Adrenal gland (tissue), 12 donors: ENCODE measurements around the gene GLI2. TPM values are rescaled to one million over a fixed set of nuclear protein-coding genes. Genes with fewer than 3 reads are reported as not detected.

Source experiments
- DNase-seq, 7 donors: peaks; one replicate each; pipeline ENCODE4 v3.0.0-alpha.2; 2019 to 2020
- H3K27ac ChIP-seq, 5 donors: fragments of 200-600 bp; sonication (generic) in 4 of 5; 1 replicate in 3 of 5; 2 replicates in 2 of 5; pipeline versions ENCODE4 v1.5.1 to v1.8.0; 2016 to 2020; ENCODE audit warnings: mild to moderate bottlenecking in 1 of 5
- H3K27me3 ChIP-seq: fragments of 200-600 bp; 2 replicates; pipeline ENCODE4 v1.8.0; 2021
- H3K36me3 ChIP-seq, 2 donors: fragments of 200-600 bp; replicated peaks in 1 of 2; 1 replicate in 1 of 2; 2 replicates in 1 of 2; pipeline versions ENCODE4 v1.5.1 to v1.8.0; 2018 to 2022
- H3K4me1 ChIP-seq, 2 donors: fragments of 200-600 bp; replicated peaks in 1 of 2; 1 replicate in 1 of 2; 2 replicates in 1 of 2; pipeline versions ENCODE4 v1.5.1 to v1.8.0; 2018 to 2021
- H3K4me3 ChIP-seq, 4 donors: fragments of 200-600 bp; sonication (generic) in 3 of 4; one replicate each; pipeline ENCODE4 v1.5.1; 2016 to 2018
- H3K9me3 ChIP-seq, 3 donors: fragments of 200-600 bp; sonication (generic) in 1 of 3; replicated peaks in 1 of 3; 1 replicate in 2 of 3; 2 replicates in 1 of 3; pipeline versions ENCODE4 v1.5.1 to v1.8.0; 2016 to 2021
- CTCF ChIP-seq, 6 experiments: fragments of 450-650 bp in 4 of 6; fragments of 200-600 bp in 2 of 6; sonication (generic) in 1 of 6; IDR thresholded peaks; 1 replicate in 5 of 6; 2 replicates in 1 of 6; pipeline versions ENCODE4 v1.5.1 to v1.8.0; 2016 to 2021; ENCODE audit warnings: antibody characterized with exemption in 6 of 6, mild to moderate bottlenecking in 2 of 6, moderate library complexity in 1 of 6
- POLR2A ChIP-seq, 2 donors: fragments of 450-650 bp; IDR thresholded peaks; one replicate each; pipeline ENCODE4 v1.6.1; 2017; ENCODE audit warnings: antibody characterized with exemption in 2 of 2, mild to moderate bottlenecking in 2 of 2, moderate library complexity in 1 of 2
- WGBS, 4 donors: extraction: QIAGEN DNeasy Blood & Tissue Kit in 2 of 4; methylation state at CpG; one replicate each; pipeline versions ENCODE4 v1.1.5 to v1.1.7; 2013 to 2017; 5-methylcytosine and 5-hydroxymethylcytosine counted together
- intact Hi-C, 2 donors: fragments of 100-400 bp; cut with DNase I; formaldehyde crosslinking; loops; one replicate each; pipeline versions ENCODE4 v1.14.1 to v1.15.0; 2022 to 2023
- polyA plus RNA-seq, 3 donors: library from polyadenylated mRNA; stranded (reverse); fragments of 200-250 nt in 2 of 3; fragments of 350-450 nt in 1 of 3; fragmentation: Illumina TruSeq in 1 of 3; extraction: RNeasy Lipid Tissue Mini Kit (QIAGEN cat#74804) in 1 of 3; gene quantifications; one replicate each; pipeline ENCODE4 v1.2.3, GENCODE V29; 2013 to 2014
- total RNA-seq, 9 donors: library from RNA; depleted of rRNA in 4 of 9; stranded (reverse); fragments of >200 nt in 4 of 9; fragments of 120-200 nt in 1 of 9; fragmentation: NEBNext Ultra II Directional in 1 of 9; extraction: Animal tissue kit (Norgen Biotek cat#: 25700) in 1 of 9; gene quantifications; one replicate each; pipeline versions ENCODE4 v1.1.0 to v1.2.4, GENCODE V29; 2013 to 2023
- donor health status: healthy with polysubstance abuse.
- donor health status: Bipolar disorder and iron deficiency.
- donor health status: DM: yes; HTN: yes; CAD: no.
- donor health status: DM: no; HTN: no; CAD: no.
- donor health status: DM: no; HTN: no; CAD: no.
- donor health status: DM: yes; HTN: yes; CAD: no.

The GLI2 gene
- total and polyA plus RNA-seq, 12 donors, result 0.51 to 4.5 (median 2.5) TPM

GRCh38 chr2:120771781-120772208, 36.1 kb downstream of the GLI2 start:
- no peaks in the 10 kb centered on the region for H3K36me3 ChIP-seq
- WGBS, 4 donors, result 55 to 77% (median 70%) methylated on average over 5 of the region's 5 CpGs
- H3K27me3 ChIP-seq, result no peaks in the 10 kb centered on the region
- no peak overlapping the region for H3K4me3 ChIP-seq
- intact Hi-C loops, result no loop called here
- TF ChIP-seq CTCF (IDR thresholded peaks at IDR 0.05) (no peak), POLR2A (IDR thresholded peaks at IDR 0.05) (no peak)
- DNase-seq, result no peak
- H3K4me1 ChIP-seq, result no peaks in the 10 kb centered on the region
- no peaks in the 10 kb centered on the region for H3K9me3 ChIP-seq
- H3K27ac ChIP-seq, result peak overlapping the region in 3 of 5 donors; percentile 40 to 91 (median 47)

- no peak for DNase-seq
- Histone ChIP-seq H3K4me3 (no peak overlapping the region), H3K27me3 (no peaks in the 10 kb centered on the region), H3K9me3 (no peaks in the 10 kb centered on the region), H3K27ac (peak overlapping the region in 2 of 5 donors; percentile 47 to 91), H3K4me1 (no peaks in the 10 kb centered on the region), H3K36me3 (no peaks in the 10 kb centered on the region)
- TF ChIP-seq POLR2A (IDR thresholded peaks at IDR 0.05), result no peak
- TF ChIP-seq CTCF (IDR thresholded peaks at IDR 0.05), result no peak
- intact Hi-C loops, result no loop called here
- WGBS, 4 donors, result 77 to 87% (median 85%) methylated on average over 4 to 5 of the region's 5 CpGs
Observed at GRCh38 chr2:120772261-120772660, 36.6 kb downstream of the GLI2 start.

GRCh38 chr2:120773186-120773800, 37.6 kb downstream of the GLI2 start:
- no peak for DNase-seq
- H3K36me3 ChIP-seq, result no peaks in the 10 kb centered on the region
- no peaks in the 10 kb centered on the region for H3K27me3 ChIP-seq
- 91 to 97% (median 94%) methylated on average over 14 to 17 of the region's 17 CpGs for WGBS, 4 donors
- H3K27ac ChIP-seq, result peak overlapping the region in 1 of 5 donors; percentile 20
- no peak overlapping the region for H3K4me3 ChIP-seq
- H3K9me3 ChIP-seq, result no peaks in the 10 kb centered on the region
- H3K4me1 ChIP-seq, result no peaks in the 10 kb centered on the region
- intact Hi-C loops, result no loop called here
- TF ChIP-seq CTCF (IDR thresholded peaks at IDR 0.05) (no peak), POLR2A (IDR thresholded peaks at IDR 0.05) (no peak)

- H3K27ac ChIP-seq, result no peak overlapping the region
- TF ChIP-seq CTCF (IDR thresholded peaks at IDR 0.05) (no peak), POLR2A (IDR thresholded peaks at IDR 0.05) (no peak)
- no peak for DNase-seq
- intact Hi-C loops, result no loop called here
- H3K27me3 ChIP-seq, result no peaks in the 10 kb centered on the region
- H3K9me3 ChIP-seq, result no peaks in the 10 kb centered on the region
- no peak overlapping the region for H3K4me3 ChIP-seq
- no peaks in the 10 kb centered on the region for H3K36me3 ChIP-seq
- 84 to 95% (median 88%) methylated on average over 5 of the region's 5 CpGs for WGBS, 4 donors
- H3K4me1 ChIP-seq, result no peaks in the 10 kb centered on the region
Observed at GRCh38 chr2:120774557-120775160, 39.0 kb downstream of the GLI2 start.
